ENCODE data around the gene TUBGCP6. TPM values are rescaled to one million over a fixed set of nuclear protein-coding genes. Genes with fewer than 3 reads are reported as not detected.

TUBGCP6 gene
- polyA plus RNA-seq, 3 donors: 3.7 to 72.8 (median 4.3) TPM

DNA sequence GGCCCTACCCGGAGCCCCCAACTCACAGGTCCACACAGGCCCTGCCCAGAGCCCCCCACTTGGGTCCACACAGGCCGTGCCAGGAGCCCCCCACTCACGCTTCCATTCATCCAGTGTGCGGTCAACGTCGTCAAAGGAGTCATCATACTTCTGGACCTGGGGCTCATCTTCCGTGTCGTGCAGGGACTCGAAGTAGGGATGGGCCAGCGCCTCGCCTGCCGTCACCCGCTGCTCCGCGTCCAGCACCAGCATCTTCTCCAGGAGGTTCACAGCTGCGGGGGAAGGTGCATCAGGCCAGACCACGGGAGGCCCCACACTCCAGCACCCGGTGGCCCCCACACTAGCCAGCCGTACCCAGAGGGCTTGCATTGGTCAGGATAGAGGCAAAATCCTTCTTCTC, 10.3 kb upstream of the TUBGCP6 start:
- no peak overlapping the region for H3K9ac ChIP-seq (ENCODE audit: insufficient read depth, low read length, poor library complexity, severe bottlenecking)
- H4K20me1 ChIP-seq (ENCODE audit: insufficient read depth, low read length): peaks cover 9% of the 10 kb centered on the region
- no peak overlapping the region for H3K4me3 Mint-ChIP-seq
- DNase-seq: no peak
- TF ChIP-seq CTCF (IDR thresholded peaks at IDR 0.05): no peak
- H3K4me2 ChIP-seq (replicated peaks; ENCODE audit: extremely low read depth, low read length, poor library complexity, severe bottlenecking): no peak overlapping the region
- no peak overlapping the region for H3K4me3 ChIP-seq (replicated peaks in 1 of 3; ENCODE audit: low read depth in 2 of 3, low read length in 3 of 3)
- no peaks in the 10 kb centered on the region for H3K9me3 ChIP-seq (replicated peaks in 1 of 2; ENCODE audit: control insufficient read depth in 1 of 2, insufficient read depth in 1 of 2, low read length in 2 of 2)
- H3K36me3 ChIP-seq (replicated peaks in 1 of 2; ENCODE audit: control insufficient read depth in 1 of 2, insufficient read depth in 2 of 2, low read length in 2 of 2): no peaks in the 10 kb centered on the region
- no peaks in the 10 kb centered on the region for H3K36me3 Mint-ChIP-seq
- intact Hi-C loops (cut with micrococcal nuclease): no loop called here
- no peak overlapping the region for H3K27ac ChIP-seq (ENCODE audit: low read depth in 1 of 2, low read length in 2 of 2)
- peaks cover 9 to 15% (median 9%) of the 10 kb centered on the region in 3 donors for H3K27me3 Mint-ChIP-seq (ENCODE audit: low read depth in 3 of 3)
- no peaks in the 10 kb centered on the region for H3K9me3 Mint-ChIP-seq
- H3K79me2 ChIP-seq (ENCODE audit: insufficient read depth, low read length): peaks cover under 1% of the 10 kb centered on the region
- peaks cover 8% of the 10 kb centered on the region for H3K4me1 Mint-ChIP-seq
- H3K4me1 ChIP-seq (ENCODE audit: control insufficient read depth in 1 of 2, insufficient read depth in 2 of 2, low read length in 2 of 2): peaks cover 14 to 24% of the 10 kb centered on the region in 2 donors
- WGBS (ENCODE audit: insufficient coverage): 87% methylated on average over 13 of the region's 19 CpGs
- peaks cover 0 to 7% of the 10 kb centered on the region in 2 donors for H3K27me3 ChIP-seq (ENCODE audit: control insufficient read depth in 2 of 2, insufficient read depth in 2 of 2, low read length in 2 of 2)
- H2AFZ ChIP-seq (ENCODE audit: insufficient read depth, low read depth, low read length, poor library complexity, severe bottlenecking): no peak overlapping the region
- H3K27ac Mint-ChIP-seq: no peak overlapping the region

DNA sequence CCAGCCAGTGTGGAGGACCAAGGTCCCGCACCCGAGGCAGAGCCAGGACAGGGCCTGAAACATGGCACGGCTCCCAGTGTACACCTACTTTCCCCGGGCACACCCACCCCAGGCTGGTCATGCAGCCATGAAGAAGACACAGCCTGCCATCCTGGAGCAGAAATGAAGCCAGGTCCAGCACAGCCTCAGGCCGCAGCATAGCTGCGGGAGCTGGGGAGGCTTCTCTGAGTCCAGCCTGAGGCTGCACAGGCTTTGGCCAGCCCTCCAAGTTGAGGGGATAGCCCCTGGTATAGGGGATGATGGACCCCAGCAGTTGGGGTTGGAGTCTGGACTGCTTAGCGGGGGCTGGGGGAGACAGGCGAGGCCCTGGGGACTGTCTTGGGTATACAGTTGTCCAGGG, 9.1 kb upstream of the TUBGCP6 start:
- no peaks in the 10 kb centered on the region for H3K9me3 Mint-ChIP-seq
- H3K27me3 Mint-ChIP-seq (ENCODE audit: low read depth in 3 of 3): peaks cover 0 to 4% (median 3%) of the 10 kb centered on the region in 3 donors
- H3K4me1 Mint-ChIP-seq: peaks cover 13% of the 10 kb centered on the region
- H3K4me3 ChIP-seq (replicated peaks in 1 of 3; ENCODE audit: low read depth in 2 of 3, low read length in 3 of 3): no peak overlapping the region
- H3K36me3 Mint-ChIP-seq: no peaks in the 10 kb centered on the region
- H3K27ac Mint-ChIP-seq: peak overlapping the region in 1 of 7 donors; percentile 79
- no peak overlapping the region for H3K9ac ChIP-seq (ENCODE audit: insufficient read depth, low read length, poor library complexity, severe bottlenecking)
- peaks cover 9% of the 10 kb centered on the region for H3K79me2 ChIP-seq (ENCODE audit: insufficient read depth, low read length)
- H3K9me3 ChIP-seq (replicated peaks in 1 of 2; ENCODE audit: control insufficient read depth in 1 of 2, insufficient read depth in 1 of 2, low read length in 2 of 2): no peaks in the 10 kb centered on the region
- intact Hi-C loops (cut with micrococcal nuclease): loop anchor here (5.0 kb wide), 2 partner anchors 243 to 368 kb away; no protein-coding TSS in a partner anchor
- no peak overlapping the region for H3K4me3 Mint-ChIP-seq
- H2AFZ ChIP-seq (ENCODE audit: insufficient read depth, low read depth, low read length, poor library complexity, severe bottlenecking): no peak overlapping the region
- no peaks in the 10 kb centered on the region for H3K27me3 ChIP-seq (ENCODE audit: control insufficient read depth in 2 of 2, insufficient read depth in 2 of 2, low read length in 2 of 2)
- H4K20me1 ChIP-seq (ENCODE audit: insufficient read depth, low read length): peaks cover 17% of the 10 kb centered on the region
- peaks cover 0 to 4% of the 10 kb centered on the region in 2 donors for H3K36me3 ChIP-seq (replicated peaks in 1 of 2; ENCODE audit: control insufficient read depth in 1 of 2, insufficient read depth in 2 of 2, low read length in 2 of 2)
- TF ChIP-seq CTCF (IDR thresholded peaks at IDR 0.05): no peak
- DNase-seq: no peak
- H3K4me2 ChIP-seq (replicated peaks; ENCODE audit: extremely low read depth, low read length, poor library complexity, severe bottlenecking): no peak overlapping the region
- 88% methylated on average over 6 of the region's 8 CpGs for WGBS (ENCODE audit: insufficient coverage)
- H3K27ac ChIP-seq (ENCODE audit: low read depth in 1 of 2, low read length in 2 of 2): no peak overlapping the region
- H3K4me1 ChIP-seq (ENCODE audit: control insufficient read depth in 1 of 2, insufficient read depth in 2 of 2, low read length in 2 of 2): peaks cover 21 to 32% of the 10 kb centered on the region in 2 donors

Data from CD14-positive monocyte (primary cell).